Stimulated activated CD8-positive, alpha-beta memory T cell treated with anti-CD3 and anti-CD28 coated beads, Interleukin-4, amount 100 ng/mL, for 4 hours (primary cell): ENCODE results near the gene SLC7A6OS.

ENCODE experiments used
- DNase-seq, 2 donors: peaks; one replicate each; pipeline ENCODE4 v3.0.0-alpha.2; 2020; ENCODE audit warnings: low read depth in 2 of 2, low spot score in 1 of 2

The SLC7A6OS gene

DNA sequence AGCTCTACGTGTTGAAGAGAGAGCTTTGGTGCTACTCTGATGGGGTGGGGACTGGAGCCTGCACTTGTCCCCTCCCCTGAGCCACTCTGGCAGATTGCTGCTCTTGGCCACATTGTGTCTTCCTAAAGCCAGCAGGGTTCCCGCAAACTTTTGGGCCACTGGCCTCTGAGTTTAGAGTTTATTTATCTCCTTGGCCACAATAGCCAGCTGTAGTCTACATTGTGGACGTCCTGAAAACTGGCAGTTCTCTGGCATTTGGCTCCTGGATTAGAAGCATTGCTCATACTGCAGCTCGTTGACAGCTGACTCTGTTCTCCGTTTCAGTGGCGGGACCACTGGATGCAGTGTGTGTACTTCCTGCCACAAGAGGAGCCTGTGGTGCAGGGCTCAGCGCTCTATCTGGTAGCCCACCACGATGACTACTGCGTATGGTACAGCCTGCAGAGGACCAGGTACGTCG lies 34.6 kb upstream of the SLC7A6OS start:
- no peak for DNase-seq

DNA sequence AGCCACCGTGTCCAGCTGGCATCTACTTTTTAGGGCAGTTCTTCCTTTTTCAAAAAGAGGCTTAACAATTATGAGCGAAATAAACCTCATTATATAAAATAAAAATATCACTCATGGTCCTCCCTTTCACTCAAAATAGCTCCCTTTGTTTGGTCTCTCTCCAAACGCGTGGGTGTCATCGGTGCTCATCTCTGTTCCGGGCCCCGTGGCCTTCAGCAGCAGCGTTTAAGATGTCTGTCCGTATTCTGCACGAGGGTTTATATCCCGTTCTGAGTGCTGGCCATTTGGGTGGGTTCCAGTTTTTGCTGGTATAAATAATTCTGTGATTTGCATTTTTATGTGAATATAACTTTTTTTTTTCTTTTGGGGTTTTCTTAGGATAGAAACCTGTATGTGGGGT lies 33.5 kb upstream of the SLC7A6OS start:
- no peak for DNase-seq

DNA sequence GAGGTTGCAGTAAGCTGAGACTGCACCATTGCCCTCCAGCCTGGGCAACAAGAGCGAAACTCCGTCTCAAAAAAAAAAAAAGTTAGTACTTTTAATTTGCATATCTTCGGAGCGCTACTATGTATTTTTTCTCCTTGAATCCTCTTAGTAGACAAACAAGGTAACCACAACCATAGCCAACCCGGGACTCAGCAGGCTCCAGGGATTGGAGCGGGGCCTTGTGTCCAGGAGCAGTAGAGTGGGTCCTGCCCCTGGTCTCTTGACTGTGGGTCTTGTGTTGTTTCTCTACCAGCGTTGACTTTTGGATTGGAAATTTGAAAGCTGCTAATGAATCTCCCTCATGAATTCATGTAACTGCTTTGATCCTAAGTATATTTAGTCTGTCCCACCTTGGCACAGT lies 32.4 kb upstream of the SLC7A6OS start:
- DNase-seq: no peak

DNA sequence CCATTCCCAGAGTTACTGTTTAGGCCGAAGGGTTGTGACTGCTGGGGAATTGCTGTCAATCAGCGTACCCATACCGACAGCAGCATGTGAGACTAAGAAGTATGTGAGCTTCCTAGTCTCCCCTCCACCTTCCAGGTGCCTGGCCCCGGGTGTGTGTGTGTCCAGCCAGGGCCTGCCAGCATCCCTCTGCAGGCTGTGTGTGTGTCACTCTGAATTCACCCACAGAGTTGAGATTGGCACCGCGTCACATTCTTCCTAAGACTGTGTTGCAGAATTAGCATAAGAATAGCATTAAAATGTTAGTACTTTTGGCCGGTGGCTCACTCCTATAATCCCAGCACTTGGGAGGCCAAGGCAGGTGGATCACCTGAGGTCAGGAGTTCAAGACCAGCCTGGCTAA lies 31.9 kb upstream of the SLC7A6OS start:
- DNase-seq: no peak

- no peak for DNase-seq
Measured at GRCh38 chr16:68339214-68339613, 28.5 kb upstream of the SLC7A6OS start.

- DNase-seq: no peak
Measured at GRCh38 chr16:68338326-68339119, 27.8 kb upstream of the SLC7A6OS start.

DNA sequence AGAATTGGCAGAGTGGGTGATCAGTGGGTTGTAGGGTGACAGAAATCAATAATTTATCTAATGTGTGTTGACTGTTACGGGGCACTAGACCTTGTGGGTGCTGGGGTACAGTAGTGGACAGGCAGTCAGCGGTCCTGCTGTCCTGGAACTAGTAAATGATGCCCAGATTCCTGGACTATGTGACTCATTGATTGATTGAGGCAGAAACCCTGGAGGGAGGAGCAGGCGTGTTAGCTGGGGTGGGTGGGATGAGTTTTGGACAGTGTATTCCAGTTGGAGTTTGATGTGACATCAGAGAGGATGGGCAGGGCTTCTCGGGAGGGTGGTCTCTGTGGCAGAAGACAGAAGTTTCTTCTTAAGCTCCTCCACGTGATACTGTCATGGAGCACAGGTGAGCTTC lies 24.4 kb upstream of the SLC7A6OS start:
- DNase-seq: no peak

DNA sequence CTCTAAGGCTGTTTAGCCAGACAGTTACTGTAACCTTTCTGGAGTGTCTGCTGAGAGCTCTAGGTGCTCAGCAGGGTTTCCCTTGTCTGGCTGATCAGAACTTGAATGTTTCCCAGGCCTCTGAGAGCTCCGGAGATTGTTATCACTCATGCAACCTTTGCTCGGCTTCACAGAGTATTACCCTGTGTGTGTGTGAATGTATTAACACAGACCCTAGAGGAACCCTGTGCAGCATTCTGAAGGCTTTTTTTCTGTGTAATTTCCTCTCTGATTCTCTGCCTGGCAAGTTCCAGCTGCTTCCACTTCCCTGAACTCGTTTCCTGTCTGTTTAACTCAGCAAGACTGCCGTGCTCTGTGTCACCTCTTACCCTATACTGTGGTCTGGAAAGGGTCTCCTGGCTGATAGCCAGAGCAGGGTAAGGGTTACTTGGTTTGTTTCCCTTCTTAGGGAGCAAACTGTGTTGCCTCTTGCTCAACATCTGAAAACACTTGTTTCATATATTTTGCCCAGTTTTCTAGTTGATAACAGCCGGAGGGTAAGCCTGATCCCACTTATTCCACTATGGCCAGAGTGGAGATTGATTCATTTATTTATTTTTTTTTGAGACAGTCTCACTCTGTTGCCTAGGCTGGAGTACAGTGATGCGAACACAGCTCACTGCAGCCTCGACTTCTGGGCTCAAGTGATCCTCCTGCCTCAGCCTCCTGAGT lies 21.8 kb upstream of the SLC7A6OS start:
- DNase-seq: no peak

DNA sequence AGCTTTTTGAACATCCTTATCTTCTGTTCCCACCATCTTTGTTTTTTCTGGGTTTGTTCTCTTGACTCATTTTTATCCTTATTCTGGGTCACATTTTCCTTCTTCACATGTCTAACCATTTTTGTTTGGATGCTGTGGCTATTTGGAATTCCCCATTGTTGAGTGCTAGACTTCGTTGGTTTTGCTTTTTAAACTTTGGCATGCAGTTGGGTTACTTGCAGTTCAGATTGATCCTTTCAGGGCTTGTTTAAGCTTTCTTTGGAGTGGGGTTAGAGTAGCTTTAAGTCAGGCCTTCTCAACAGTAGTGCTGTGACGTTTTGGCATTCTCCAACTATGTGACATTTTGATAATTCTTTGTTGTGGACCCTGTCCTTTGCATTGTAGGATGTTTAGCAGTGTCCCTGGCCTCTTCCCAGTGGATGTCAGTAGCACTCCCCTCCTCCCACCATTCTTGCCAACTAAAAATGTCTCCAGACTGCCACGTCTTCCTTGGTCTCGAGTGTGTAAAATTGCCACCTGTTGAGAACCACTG lies 21.2 kb upstream of the SLC7A6OS start:
- DNase-seq: no peak

DNA sequence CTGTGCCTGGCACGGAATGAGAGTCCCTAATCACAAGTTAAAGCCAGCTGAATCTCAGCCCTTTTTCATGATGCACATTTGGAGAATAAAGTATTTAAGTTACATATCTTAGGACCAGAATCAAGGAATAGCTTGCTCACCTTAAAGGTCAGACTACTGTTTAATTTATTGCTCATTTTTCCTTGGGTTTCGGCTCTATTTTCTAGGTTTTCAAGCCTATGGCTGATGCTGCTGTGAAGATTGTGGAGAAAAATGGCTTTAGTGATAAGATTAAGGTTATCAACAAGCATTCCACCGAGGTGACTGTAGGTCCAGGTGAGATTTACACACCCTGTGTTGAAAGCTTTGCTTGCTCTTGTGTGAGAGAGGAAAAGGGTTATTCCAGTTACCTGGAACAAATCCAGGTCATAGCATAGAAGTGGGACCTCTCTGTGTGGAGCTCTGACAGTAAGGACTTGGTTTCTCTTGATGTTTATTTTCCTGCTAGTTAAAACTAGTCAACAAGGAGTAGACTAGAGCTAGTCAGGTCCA lies 18.2 kb upstream of the SLC7A6OS start:
- no peak for DNase-seq

GRCh38 chr16:68328151-68328859 lies 17.6 kb upstream of the SLC7A6OS start:
- peak; percentile 58 to 61 for DNase-seq

DNA sequence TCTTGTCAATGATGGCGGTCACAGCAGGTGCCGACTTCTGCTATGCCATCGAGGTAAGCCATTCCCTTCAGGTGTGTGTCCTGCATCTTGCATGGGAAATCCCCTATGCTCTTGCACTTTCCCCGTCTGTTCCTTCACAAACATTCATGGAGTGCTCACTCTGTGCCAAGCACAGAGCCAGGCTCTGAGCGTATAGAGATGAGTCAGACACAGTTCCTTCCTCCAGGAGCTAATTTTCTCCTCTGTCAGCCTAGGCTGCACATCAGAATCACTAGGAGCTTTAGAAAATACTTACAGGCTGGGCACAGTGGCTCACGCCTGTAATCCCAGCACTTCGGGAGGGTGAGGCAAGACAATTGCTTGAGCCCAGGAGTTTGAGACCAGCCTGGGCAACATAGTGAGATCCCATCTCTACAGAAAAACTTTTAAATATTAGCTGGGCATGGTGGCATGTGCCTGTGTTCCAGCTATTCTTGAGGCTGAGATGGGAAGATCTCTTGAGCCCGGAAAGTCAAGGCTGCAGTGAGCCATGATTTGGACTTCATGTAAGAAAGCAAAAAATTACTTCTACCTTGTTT lies 14.1 kb upstream of the SLC7A6OS start:
- DNase-seq: no peak

GRCh38 chr16:68324336-68324735 lies 13.6 kb upstream of the SLC7A6OS start:
- DNase-seq: no peak

DNA sequence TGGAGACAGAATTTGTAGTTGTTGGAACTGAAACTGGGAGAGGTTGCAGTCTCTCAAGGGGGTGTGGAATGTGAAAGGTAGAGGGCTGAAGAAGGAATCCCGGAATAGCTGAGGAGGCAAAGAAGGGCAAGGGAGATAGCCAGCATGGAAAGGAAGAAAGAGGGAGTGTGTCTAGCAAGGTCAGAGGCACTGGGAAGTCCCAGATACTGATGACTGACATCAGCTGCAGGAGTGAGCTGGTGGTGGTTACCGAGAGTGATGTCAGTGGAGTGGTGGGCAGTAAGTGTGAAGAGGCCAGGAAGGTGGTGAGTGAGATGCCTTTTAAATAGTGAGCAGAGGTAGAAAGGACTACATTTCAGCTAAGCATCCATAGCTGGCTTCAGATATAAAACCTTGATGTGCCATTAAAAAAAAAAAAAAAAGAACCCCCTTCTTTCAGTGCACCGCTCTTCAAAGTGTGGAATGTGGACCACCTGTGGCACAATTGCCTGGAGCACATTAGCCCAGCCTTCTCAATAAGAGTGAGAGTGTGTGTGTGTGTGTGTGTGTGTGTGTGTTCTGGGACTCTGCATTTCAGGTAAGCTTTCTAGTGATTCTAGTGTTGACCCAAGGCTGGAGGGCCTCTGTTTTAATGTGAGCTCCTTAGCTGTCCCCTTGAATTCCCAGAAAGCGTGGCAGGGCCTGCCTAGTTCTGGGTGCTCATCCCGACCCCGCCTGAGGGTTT lies 8.6 kb upstream of the SLC7A6OS start:
- peak in 1 of 2 donors; percentile 9 for DNase-seq

DNA sequence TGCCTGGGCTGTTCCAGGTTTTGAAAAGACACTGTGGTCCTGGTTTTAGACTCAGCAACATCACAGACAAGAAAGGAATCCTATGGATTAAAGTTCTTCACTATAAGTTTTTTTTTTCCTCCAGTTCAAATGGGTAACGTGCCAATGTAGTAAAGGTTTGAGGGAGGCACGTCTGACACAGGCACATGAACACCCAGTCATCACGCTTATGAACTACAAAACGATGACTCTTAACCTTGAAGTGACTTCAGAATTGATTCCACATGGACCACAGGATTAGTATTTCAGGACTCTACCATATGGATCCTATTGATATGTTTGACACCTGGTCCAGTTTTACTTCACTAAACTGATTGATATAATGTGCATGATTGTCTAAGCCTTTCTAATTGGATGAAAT lies 2.4 kb upstream of the SLC7A6OS start:
- no peak for DNase-seq

DNA sequence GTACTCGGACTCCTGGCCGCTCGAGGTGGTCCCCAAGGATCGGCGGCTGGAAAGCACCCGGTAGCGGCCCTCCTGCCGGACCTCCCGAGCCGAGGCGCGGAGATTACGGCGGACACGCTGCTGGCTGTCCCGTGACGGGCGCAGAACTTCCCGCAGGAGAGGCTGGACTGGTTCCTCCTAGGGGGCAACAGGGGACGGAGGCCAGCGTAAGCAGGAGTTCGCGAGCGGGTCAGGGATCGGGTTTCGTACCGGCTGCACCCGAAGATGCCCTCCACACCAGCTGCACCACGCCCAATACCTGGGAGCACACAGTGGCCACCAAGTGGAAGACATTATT lies 341 bp downstream of the SLC7A6OS start:
- DNase-seq: no peak

- no peak for DNase-seq
Measured at GRCh38 chr16:68309799-68310198, 947 bp downstream of the SLC7A6OS start.

DNA sequence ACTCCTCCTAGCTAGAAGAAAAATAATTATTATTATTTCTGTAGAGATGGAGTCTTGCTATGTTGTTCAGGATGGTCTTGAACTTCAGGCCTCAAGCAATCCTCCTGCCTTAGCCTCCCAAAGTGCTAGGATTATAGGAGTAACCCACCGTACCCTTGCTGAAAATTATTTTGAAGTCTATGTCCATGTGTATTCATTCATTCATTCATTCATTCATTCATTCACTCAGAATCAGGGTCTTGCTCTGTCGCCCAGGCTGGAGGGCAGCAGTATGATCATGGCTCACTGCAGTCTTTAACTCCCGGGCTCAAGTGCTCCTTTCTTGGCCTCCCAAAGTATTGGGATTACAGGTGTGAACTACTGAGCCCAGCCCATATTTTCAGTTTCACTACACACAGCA lies 4.1 kb downstream of the SLC7A6OS start:
- no peak for DNase-seq

GRCh38 chr16:68300734-68301459 lies 9.8 kb downstream of the SLC7A6OS start:
- no peak for DNase-seq
